OCI-LY7 (cell line): Measurements from ENCODE around the gene C2orf66. TPM values are rescaled to one million over a fixed set of nuclear protein-coding genes. Genes with fewer than 3 reads are reported as not detected.

ENCODE experiments used
- BruUV-seq: library from RNA; stranded (reverse); fragments of 400-500 nt; replicated peaks from 2 replicates; lab custom pipeline; 2021; lab: Mats Ljungman, UMichigan
- CTCF ChIA-PET: fragments of 300-600 bp; sonication (Branson Sonifier 250); formaldehyde crosslinking; loops from one replicate; lab custom pipeline; 2022; ENCODE audit warnings: antibody characterized with exemption; ENCODE audit not compliant: unreplicated experiment; lab: Charles Lee
- POLR2A ChIA-PET: fragments of 300-600 bp; sonication (Branson Sonifier 250); formaldehyde crosslinking; loops from one replicate; lab custom pipeline; 2022; ENCODE audit warnings: antibody characterized with exemption; lab: Charles Lee
- DNase-seq: peaks from one replicate; pipeline ENCODE4 v3.0.0-alpha.2; 2015; ENCODE audit warnings: low spot score
- H2AFZ ChIP-seq: fragments of 200-600 bp; sonication (generic), shearing (Covaris generic); 2 replicates; pipeline ENCODE4 v1.6.1; 2014; ENCODE audit warnings: mild to moderate bottlenecking, antibody characterized with exemption, low read length, moderate library complexity
- H3K27ac ChIP-seq: fragments of 200-600 bp; sonication (generic); 2 replicates; pipeline ENCODE4 v1.5.1; 2014; ENCODE audit warnings: mixed run types, low read depth, mild to moderate bottlenecking, moderate library complexity, low read length, inconsistent platforms; ENCODE audit not compliant: poor library complexity, severe bottlenecking
- H3K36me3 ChIP-seq: fragments of 200-600 bp; sonication (generic); 2 replicates; pipeline ENCODE4 v1.6.1; 2014; ENCODE audit warnings: mild to moderate bottlenecking, antibody characterized with exemption, low read length, moderate library complexity, mixed read lengths; ENCODE audit not compliant: insufficient read depth
- H3K4me1 ChIP-seq: fragments of 200-600 bp; sonication (generic); 2 replicates; pipeline ENCODE4 v1.5.1; 2014; ENCODE audit warnings: mild to moderate bottlenecking, low read length; ENCODE audit not compliant: insufficient read depth, poor library complexity, severe bottlenecking
- H3K4me2 ChIP-seq: fragments of 200-600 bp; sonication (generic); 2 replicates; pipeline ENCODE4 v1.6.1; 2014; ENCODE audit warnings: mild to moderate bottlenecking, low read length
- H3K4me3 ChIP-seq: fragments of 200-600 bp; sonication (generic); 2 replicates; pipeline ENCODE4 v1.5.1; 2014; ENCODE audit warnings: mild to moderate bottlenecking, low read depth, low read length; ENCODE audit not compliant: poor library complexity, severe bottlenecking
- H3K79me2 ChIP-seq: fragments of 200-600 bp; sonication (generic); 2 replicates; pipeline ENCODE4 v1.6.1; 2016; ENCODE audit warnings: low read depth, mild to moderate bottlenecking, low read length, moderate library complexity, mixed read lengths; ENCODE audit not compliant: insufficient read depth
- H3K9me2 ChIP-seq: fragments of 200-600 bp; sonication (generic); 2 replicates; pipeline ENCODE4 v1.6.1; 2016; ENCODE audit warnings: mild to moderate bottlenecking, low read length, mixed read lengths; ENCODE audit not compliant: insufficient read depth
- H3K9me3 ChIP-seq: fragments of 200-600 bp; sonication (generic); 2 replicates; pipeline ENCODE4 v1.6.1; 2014; ENCODE audit warnings: mild to moderate bottlenecking, mixed run types, low read length, mixed read lengths
- H4K20me1 ChIP-seq: fragments of 200-600 bp; sonication (generic); 2 replicates; pipeline ENCODE4 v1.6.1; 2014; ENCODE audit warnings: mild to moderate bottlenecking, antibody characterized with exemption, low read length, moderate library complexity, mixed read lengths; ENCODE audit not compliant: insufficient read depth
- EZH2phosphoT487 ChIP-seq: fragments of 200-600 bp; sonication (generic); IDR thresholded peaks from 2 replicates; pipeline ENCODE4 v1.6.1; 2018; ENCODE audit warnings: low read depth, borderline replicate concordance, mild to moderate bottlenecking, mixed run types, antibody characterized with exemption, low read length, moderate library complexity, mixed read lengths
- intact Hi-C: fragments of 100-400 bp; cut with micrococcal nuclease; formaldehyde crosslinking; loops from one replicate; pipeline ENCODE4 v1.10.0; 2022; ENCODE audit not compliant: unreplicated experiment
- total RNA-seq, 2 experiments: library from RNA; depleted of rRNA in 1 of 2; stranded (reverse); fragments of >200 nt in 1 of 2; shearing (Covaris generic) in 1 of 2; gene quantifications; 2 replicates each; pipeline ENCODE4 v1.2.3, GENCODE V29; 2014 to 2022
- TF ChIP-seq, protein P1 (sequence below): fragments of 200-600 bp; sonication (generic); conservative IDR thresholded peaks from 2 replicates; pipeline ENCODE4 v1.5.1; 2014; ENCODE audit warnings: mild to moderate bottlenecking, antibody characterized with exemption, low read length, moderate library complexity, mixed read lengths

Gene C2orf66
- total RNA-seq, 2 experiments from 2014 or later: not detected

DNA sequence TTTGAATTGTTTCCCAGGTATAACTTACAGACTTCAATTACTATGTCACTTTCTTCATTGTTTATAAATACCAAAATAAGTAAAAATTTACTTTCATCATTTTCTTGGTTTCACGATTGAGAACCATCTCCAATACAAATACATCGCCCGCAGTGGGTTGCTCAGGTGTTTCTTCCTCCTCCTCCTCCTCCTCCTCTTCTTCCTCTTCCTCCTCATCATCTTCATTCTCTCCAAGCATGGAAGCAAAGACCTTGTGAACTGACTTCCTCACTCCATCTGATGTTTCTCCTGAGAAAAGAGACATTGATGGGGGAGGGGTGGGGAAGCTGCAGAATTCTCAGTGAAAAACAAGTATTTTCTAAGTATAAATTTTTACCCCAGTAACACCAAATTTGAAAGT lies 16.3 kb downstream of the C2orf66 start:
- Histone ChIP-seq H3K9me2 (no peaks in the 10 kb centered on the region), H2AFZ (no peak overlapping the region), H3K36me3 (peaks cover 93% of the 10 kb centered on the region), H3K4me2 (no peak overlapping the region), H3K4me3 (no peak overlapping the region), H4K20me1 (peaks cover 4% of the 10 kb centered on the region; the same call in 1 of the 2 replicates), H3K9me3 (no peaks in the 10 kb centered on the region), H3K79me2 (peaks cover 5% of the 10 kb centered on the region), H3K4me1 (peaks cover 5% of the 10 kb centered on the region), H3K27ac (no peak overlapping the region)
- intact Hi-C loops: no loop called here
- TF ChIP-seq EZH2phosphoT487: no peak
- TF ChIP-seq, protein P1, sequence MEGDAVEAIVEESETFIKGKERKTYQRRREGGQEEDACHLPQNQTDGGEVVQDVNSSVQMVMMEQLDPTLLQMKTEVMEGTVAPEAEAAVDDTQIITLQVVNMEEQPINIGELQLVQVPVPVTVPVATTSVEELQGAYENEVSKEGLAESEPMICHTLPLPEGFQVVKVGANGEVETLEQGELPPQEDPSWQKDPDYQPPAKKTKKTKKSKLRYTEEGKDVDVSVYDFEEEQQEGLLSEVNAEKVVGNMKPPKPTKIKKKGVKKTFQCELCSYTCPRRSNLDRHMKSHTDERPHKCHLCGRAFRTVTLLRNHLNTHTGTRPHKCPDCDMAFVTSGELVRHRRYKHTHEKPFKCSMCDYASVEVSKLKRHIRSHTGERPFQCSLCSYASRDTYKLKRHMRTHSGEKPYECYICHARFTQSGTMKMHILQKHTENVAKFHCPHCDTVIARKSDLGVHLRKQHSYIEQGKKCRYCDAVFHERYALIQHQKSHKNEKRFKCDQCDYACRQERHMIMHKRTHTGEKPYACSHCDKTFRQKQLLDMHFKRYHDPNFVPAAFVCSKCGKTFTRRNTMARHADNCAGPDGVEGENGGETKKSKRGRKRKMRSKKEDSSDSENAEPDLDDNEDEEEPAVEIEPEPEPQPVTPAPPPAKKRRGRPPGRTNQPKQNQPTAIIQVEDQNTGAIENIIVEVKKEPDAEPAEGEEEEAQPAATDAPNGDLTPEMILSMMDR: no peak
- BruUV-seq: no TSS peak
- ChIA-PET CTCF (no interaction called here), POLR2A (interaction anchor here (1.0 to 1.1 kb wide), 2 partner anchors 9 to 23 kb away, joined by 3 read pairs; no protein-coding TSS in a partner anchor)
- no peak for DNase-seq

DNA sequence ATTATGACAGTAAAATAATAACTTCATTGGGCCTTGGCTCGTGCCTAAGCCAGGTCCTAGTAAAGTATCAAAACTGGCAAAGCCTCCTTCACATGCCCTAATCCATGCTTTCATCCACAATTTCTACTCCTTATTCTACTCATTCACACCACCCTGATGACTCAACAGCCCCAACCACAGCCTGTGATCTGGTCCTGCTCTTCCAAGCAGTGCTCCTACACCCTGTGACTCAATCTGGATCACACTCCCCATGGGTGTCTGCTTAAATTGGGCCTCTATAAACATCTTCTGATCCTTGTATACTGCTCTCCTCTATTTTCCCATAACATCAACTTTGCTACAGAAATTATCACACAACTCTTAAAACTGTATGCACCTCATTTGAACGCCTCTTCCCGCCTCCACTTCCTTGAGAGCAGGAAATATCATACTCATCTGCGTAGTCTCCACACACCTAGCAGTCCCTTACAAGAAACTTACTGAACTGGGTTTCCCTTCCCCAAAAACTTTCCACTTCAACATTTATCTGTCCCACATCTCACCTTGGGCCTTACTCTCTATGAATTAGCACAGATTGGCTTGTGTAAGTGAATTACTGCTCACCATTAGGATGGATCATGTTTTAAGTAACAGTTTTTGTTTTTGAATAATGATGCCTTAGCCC lies 25.6 kb downstream of the C2orf66 start:
- TF ChIP-seq, protein P1: no peak
- TF ChIP-seq EZH2phosphoT487: no peak
- H3K79me2 ChIP-seq: no peaks in the 10 kb centered on the region
- H3K4me1 ChIP-seq: no peaks in the 10 kb centered on the region
- no peak overlapping the region for H3K4me2 ChIP-seq
- H3K36me3 ChIP-seq: peaks cover 96% of the 10 kb centered on the region
- no peaks in the 10 kb centered on the region for H3K9me2 ChIP-seq
- H3K27ac ChIP-seq: no peak overlapping the region
- H3K9me3 ChIP-seq: no peaks in the 10 kb centered on the region
- DNase-seq: no peak
- H4K20me1 ChIP-seq: no peaks in the 10 kb centered on the region
- H3K4me3 ChIP-seq: no peak overlapping the region
- no peak overlapping the region for H2AFZ ChIP-seq
- BruUV-seq: no TSS peak
- intact Hi-C loops: no loop called here
- POLR2A ChIA-PET: interaction anchor here (0.5 to 1.3 kb wide), 3 partner anchors 8 to 55 kb away, joined by 3 read pairs; no protein-coding TSS in a partner anchor
- CTCF ChIA-PET: no interaction called here

DNA sequence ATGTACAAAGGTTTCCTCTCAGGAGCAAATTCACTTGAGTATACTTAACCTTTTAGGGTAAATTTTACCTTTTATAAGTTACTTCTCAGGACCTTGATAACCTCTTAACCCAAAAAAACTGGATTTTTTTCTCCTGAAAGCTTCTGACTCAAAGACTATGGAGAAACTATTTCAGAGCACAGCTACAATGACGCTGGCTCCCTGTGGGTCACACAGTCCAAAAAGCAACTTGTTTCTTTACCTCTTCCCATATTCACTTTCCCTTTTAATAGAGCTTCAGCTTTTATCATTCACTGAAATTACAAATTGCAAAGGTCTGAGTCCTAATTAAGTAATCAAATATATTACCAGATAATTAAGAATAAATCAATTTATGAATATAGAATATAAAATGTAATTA lies 42.1 kb downstream of the C2orf66 start:
- Histone ChIP-seq H3K9me2 (no peaks in the 10 kb centered on the region), H3K27ac (no peak overlapping the region), H3K4me1 (no peaks in the 10 kb centered on the region), H3K4me3 (no peak overlapping the region), H3K36me3 (peaks cover 90% of the 10 kb centered on the region), H3K4me2 (no peak overlapping the region), H2AFZ (no peak overlapping the region), H3K79me2 (no peaks in the 10 kb centered on the region), H3K9me3 (no peaks in the 10 kb centered on the region), H4K20me1 (no peaks in the 10 kb centered on the region; the same call in 1 of the 2 replicates)
- no TSS peak for BruUV-seq
- no peak for DNase-seq
- ChIA-PET CTCF (no interaction called here), POLR2A (interaction anchor here (1.0 kb wide), 1 partner anchor 31 kb away, joined by 3 read pairs; no protein-coding TSS in a partner anchor)
- TF ChIP-seq EZH2phosphoT487: no peak
- TF ChIP-seq, protein P1: no peak
- intact Hi-C loops: no loop called here
